B cell (primary cell): ENCODE data around the gene CLIP2.

ENCODE experiments used
- EZH2 ChIP-seq: IDR thresholded peaks from 2 replicates; pipeline ENCODE4 v1.6.1; 2012; ENCODE audit warnings: borderline replicate concordance, low read depth, mild to moderate bottlenecking, moderate library complexity, low read length; ENCODE audit not compliant: insufficient read depth, poor library complexity, severe bottlenecking
- TF ChIP-seq, protein P1 (sequence below): fragments of 200-600 bp; IDR thresholded peaks from one replicate; pipeline ENCODE4 v1.8.0; 2022; ENCODE audit warnings: antibody characterized with exemption, mild to moderate bottlenecking

DNA sequence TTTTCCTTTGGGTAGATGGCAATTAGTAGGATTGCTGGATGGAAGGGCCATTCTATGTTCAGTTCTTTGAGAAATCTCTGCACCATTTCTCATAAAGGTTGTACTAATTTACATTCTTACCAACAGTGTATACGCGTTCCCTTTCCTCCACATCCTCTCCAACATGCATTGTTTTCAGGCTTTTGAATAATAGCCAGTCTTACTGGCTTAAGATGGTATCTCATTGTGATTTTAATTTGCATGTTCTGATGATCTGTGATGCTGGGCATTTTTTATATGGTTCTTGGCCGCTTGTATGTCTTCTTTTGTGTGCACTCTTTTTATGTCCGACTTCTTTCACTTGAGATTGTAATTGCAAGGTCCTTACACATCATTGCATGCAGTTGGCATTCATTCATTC, 11.7 kb downstream of the CLIP2 start:
- TF ChIP-seq, protein P1, sequence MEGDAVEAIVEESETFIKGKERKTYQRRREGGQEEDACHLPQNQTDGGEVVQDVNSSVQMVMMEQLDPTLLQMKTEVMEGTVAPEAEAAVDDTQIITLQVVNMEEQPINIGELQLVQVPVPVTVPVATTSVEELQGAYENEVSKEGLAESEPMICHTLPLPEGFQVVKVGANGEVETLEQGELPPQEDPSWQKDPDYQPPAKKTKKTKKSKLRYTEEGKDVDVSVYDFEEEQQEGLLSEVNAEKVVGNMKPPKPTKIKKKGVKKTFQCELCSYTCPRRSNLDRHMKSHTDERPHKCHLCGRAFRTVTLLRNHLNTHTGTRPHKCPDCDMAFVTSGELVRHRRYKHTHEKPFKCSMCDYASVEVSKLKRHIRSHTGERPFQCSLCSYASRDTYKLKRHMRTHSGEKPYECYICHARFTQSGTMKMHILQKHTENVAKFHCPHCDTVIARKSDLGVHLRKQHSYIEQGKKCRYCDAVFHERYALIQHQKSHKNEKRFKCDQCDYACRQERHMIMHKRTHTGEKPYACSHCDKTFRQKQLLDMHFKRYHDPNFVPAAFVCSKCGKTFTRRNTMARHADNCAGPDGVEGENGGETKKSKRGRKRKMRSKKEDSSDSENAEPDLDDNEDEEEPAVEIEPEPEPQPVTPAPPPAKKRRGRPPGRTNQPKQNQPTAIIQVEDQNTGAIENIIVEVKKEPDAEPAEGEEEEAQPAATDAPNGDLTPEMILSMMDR: no peak
- no peak for TF ChIP-seq EZH2
